HG02588 (cell line): Measurements from ENCODE around the gene SULT1C3.
A peak's percentile ranks its signal among the peaks of the same experiment; 100 is the strongest.

ENCODE experiments used
- ATAC-seq: cut with Tn5 transposase; IDR thresholded peaks from one replicate; pipeline ENCODE4 v1.9.1; 2021; ENCODE audit warnings: mild to moderate bottlenecking, moderate library complexity; ENCODE audit not compliant: unreplicated experiment

The SULT1C3 gene

DNA sequence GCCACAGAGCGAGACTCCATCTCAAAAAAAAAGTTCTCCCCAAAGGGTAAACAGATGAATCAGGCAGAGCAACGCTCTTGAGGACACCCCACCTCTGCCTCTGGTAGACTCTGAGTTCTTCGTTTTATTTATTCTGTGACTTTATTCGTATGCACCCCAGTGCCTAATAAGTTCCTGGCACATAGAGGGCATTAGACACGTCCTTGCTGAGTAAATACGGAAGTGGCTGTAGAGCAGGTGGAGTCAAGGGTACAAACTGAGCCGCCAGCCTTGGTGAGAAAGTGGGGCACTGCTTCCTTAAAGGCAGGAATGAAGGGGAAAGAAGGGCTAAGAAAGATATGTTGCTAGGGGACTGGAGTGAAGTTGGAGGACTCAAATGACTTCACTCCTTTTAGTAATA is 61.8 kb downstream of the SULT1C3 start:
- ATAC-seq, result no peak

DNA sequence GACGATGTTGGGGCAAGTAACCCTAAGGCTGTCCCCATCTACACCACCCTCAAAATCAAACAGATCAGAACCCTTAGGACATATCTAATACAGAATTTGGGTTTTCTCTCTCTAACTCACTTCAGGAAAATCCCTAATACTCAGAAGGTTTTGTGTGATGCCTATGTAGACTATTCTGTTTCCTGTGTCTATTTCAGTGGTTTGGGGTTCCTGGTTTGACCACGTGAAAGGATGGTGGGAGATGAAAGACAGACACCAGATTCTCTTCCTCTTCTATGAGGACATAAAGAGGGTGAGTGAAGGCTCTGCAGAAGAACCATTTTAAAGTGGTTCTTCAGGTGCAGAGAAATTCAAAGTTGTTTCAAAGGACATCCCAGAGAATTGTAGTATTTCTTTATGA is 65.2 kb downstream of the SULT1C3 start:
- ATAC-seq, result peak; percentile 65

- ATAC-seq, result no peak
Observed at GRCh38 chr2:108305901-108306300, 66.1 kb downstream of the SULT1C3 start.

DNA sequence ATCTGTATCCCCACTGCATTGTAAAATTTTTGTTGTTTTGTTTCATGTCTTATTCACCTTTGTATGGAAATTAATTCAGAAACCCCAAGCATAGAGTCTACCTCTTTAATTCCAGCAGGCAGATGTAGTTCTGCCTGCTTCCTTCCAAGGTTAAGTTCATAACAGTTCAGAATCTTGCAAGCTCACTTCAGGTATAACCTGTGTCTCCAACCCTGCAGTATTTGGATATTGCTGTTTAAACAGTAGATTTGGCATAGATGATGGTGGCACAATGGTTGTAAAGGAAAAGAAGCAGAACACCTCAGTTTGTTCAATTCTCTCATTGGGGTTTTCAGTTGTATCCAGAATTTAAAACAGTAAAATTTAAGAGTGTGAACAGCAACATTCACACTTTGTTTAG is 70.1 kb downstream of the SULT1C3 start:
- ATAC-seq, result no peak
